ENCODE data around the gene MED9.
"Not testable (repeated sequence)": the region's sequence is repeated elsewhere in the genome, so short reads cannot be mapped to it uniquely, and the experiment has no call there.

The MED9 gene, protein sequence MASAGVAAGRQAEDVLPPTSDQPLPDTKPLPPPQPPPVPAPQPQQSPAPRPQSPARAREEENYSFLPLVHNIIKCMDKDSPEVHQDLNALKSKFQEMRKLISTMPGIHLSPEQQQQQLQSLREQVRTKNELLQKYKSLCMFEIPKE

DNA sequence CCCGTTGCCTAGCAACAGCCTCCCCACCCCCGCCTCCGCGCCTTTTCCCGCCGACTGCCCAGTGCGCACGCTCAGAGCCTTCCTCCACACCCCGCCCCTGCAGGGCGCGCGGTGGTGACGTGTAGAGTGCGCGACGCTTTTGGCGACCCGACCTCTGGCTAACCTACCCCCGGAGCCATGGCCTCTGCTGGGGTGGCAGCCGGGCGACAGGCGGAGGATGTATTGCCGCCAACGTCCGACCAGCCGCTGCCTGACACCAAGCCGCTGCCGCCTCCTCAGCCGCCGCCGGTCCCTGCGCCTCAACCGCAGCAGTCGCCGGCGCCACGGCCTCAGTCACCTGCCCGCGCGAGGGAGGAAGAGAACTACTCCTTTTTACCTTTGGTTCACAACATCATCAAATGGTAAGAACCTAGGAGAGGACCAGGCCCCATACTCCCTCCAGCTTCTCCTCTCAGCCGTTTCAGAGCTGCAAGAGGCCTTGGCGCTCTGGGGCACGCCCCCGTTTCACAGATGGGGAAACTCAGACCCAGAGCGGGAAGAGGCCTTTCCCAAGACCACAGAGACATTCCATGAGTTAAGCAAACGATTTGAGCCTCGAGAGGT is at the start of gene MED9:
MED9 (plus strand) TSS at position 136 of the 603 bp plus-strand sequence; CDS start at position 178, 42 bp downstream.
- H3K4me3 ChIP-seq (ENCODE audit: low read depth, low read length): peak within 1 kb of the TSS; percentile 98

DNA sequence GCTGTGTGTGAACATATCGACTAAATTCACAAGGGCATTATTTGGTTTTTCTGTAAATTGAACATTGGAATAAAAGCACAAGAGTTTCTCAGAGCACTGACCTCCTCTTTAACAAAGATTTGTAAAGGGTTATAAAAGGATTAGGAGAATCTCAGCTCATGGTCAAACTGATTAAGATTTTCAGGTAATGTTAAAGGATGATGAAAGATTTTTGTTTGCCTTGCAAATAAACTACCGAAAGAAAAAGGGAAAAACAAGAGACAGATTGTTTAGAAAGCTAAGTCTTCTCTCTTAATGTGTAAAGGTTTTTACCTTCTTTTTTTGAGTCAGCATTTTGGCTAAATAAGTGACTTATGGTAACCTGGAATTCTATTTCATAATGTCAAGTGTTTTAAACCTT is 47.6 kb upstream of the MED9 start:
- TF ChIP-seq, protein P1, sequence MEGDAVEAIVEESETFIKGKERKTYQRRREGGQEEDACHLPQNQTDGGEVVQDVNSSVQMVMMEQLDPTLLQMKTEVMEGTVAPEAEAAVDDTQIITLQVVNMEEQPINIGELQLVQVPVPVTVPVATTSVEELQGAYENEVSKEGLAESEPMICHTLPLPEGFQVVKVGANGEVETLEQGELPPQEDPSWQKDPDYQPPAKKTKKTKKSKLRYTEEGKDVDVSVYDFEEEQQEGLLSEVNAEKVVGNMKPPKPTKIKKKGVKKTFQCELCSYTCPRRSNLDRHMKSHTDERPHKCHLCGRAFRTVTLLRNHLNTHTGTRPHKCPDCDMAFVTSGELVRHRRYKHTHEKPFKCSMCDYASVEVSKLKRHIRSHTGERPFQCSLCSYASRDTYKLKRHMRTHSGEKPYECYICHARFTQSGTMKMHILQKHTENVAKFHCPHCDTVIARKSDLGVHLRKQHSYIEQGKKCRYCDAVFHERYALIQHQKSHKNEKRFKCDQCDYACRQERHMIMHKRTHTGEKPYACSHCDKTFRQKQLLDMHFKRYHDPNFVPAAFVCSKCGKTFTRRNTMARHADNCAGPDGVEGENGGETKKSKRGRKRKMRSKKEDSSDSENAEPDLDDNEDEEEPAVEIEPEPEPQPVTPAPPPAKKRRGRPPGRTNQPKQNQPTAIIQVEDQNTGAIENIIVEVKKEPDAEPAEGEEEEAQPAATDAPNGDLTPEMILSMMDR (IDR thresholded peaks at IDR 0.05; ENCODE audit: low read depth, low read length): no peak
- no peak overlapping the region for H3K4me3 ChIP-seq (ENCODE audit: low read depth, low read length)

More for the DNA sequence above, at the start of gene MED9:
- TF ChIP-seq, protein P1 (IDR thresholded peaks at IDR 0.05; ENCODE audit: low read depth, low read length): no peak

DNA sequence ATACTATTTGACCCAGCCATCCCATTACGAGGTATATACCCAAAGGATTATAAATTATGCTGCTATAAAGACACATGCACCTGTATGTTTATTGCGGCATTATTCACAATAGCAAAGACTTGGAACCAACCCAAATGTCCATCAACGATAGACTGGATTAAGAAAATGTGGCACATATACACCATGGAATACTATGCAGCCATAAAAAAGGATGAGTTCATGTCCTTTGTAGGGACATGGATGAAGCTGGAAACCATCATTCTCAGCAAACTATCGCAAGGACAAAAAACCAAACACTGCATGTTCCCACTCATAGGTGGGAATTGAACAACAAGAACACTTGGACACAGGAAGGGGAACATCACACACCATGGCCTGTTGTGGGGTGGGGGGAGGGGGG is 45.9 kb upstream of the MED9 start:
- not testable (repeated sequence) for H3K4me3 ChIP-seq (ENCODE audit: low read depth, low read length)

DNA sequence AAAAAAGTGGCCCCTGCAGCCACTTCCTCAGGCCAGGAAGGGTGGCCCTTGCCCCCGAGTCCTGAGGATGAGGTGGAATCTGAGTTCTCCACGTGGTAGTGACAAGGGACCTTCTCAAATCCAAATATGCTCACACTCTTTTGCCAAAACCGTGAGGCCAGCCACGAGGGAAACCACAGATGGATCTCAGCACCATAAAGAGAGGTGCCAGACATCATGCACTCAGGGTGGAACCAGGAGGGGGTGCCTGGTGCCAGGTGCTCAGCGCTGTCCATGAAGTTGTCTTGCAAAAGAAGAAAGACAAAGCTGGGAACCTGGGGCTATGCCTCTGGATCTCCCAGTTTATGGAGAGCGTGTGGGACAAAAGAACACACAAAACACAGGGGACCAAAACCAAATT is 45.2 kb upstream of the MED9 start:
- H3K4me3 ChIP-seq (ENCODE audit: low read depth, low read length): no peak overlapping the region
- TF ChIP-seq, protein P1 (IDR thresholded peaks at IDR 0.05; ENCODE audit: low read depth, low read length): no peak

DNA sequence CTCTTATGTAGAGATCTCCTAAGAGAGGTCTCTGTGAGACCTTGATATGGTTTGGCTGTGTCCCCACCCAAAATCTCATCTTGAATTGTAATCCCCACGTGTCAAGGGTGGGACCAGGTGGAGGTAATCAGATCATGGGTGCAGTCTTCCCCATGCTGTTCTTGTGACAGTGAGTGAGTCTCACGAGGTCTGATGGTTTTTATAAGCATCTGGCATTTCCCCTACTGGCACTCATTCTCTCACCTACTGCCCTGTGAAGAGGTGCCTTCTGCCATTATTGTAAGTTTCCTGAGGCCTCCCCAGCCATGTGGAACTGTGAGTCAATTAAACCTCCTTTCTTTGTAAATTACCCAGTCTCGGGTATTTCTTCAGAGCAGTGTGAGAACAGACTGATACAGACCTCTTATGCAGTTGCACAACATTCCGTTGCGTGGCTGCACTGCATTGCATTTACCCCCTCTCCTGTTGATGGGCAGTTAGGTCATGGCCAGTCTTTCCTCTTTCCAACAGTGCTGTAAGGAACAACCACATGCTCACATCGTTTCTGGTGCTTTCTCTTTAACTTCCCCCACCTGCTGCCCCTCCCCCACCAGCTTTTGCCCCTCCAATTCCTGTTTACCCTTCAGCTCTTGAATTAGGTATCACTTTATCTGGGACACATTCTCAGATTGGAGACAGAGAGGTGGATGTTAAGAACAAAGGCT is 43.6 kb upstream of the MED9 start:
- TF ChIP-seq, protein P1 (IDR thresholded peaks at IDR 0.05; ENCODE audit: low read depth, low read length): no peak
- no peak overlapping the region for H3K4me3 ChIP-seq (ENCODE audit: low read depth, low read length)

DNA sequence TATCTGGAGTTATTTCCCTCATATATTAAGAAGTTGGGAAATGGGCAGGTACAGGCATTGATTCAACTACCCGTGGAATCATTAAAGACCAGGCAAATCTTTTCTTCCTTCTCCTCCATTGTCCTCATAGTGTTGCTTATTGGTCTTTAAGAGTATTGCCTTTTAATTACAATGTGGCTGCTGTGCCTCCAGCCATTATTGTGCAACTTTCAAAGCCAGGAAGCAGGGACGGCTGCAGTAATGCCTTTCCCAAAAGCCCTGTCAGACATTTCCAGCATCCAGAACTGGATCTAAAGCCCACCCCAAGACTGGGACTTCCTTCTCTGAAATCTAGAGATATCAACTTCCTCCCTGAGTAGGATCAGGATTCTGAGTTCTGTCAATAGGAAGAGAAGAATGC is 42.3 kb upstream of the MED9 start:
- no peak overlapping the region for H3K4me3 ChIP-seq (ENCODE audit: low read depth, low read length)
- TF ChIP-seq, protein P1 (IDR thresholded peaks at IDR 0.05; ENCODE audit: low read depth, low read length): no peak

DNA sequence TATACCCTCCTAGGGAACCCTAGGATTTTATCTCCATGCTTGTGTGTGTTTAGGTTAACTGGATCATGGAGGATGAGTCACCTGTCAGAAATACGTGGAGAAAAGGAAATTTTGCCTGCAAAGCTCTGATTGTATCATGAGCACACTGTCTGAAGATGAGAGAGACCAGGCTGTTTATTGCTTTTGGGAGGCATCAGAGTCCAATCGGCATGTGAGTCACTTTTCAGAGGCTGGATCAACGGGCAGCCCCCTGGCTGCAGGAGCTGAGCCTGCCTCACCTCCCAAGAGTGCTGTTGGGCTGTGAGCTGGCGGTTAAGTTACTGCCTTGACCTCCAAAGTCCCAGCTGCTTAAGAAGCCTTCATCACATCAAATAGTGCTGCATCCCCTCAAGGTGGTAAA is 41.5 kb upstream of the MED9 start:
- TF ChIP-seq, protein P1 (IDR thresholded peaks at IDR 0.05; ENCODE audit: low read depth, low read length): peak; percentile 74
- 0 out of 2 replicates have a peak overlapping the region, but pooled peaks have one; percentile 11 for H3K4me3 ChIP-seq (ENCODE audit: low read depth, low read length)

Data from WI38 (cell line).